ENCODE results near the gene ZEB1. TPM values are rescaled to one million over a fixed set of nuclear protein-coding genes. Genes with fewer than 3 reads are reported as not detected.

The ZEB1 gene
- total RNA-seq, 2 experiments from 2014 or later: 24.8 to 29.1 TPM

- DNase-seq: no peak
- H3K27me3 Mint-ChIP-seq (ENCODE audit: low read depth): no peaks in the 10 kb centered on the region
- CTCF ChIA-PET: no interaction called here
- intact Hi-C loops (cut with micrococcal nuclease): no loop called here
- H3K9me3 Mint-ChIP-seq: peaks cover 7% of the 10 kb centered on the region
- peaks cover 1% of the 10 kb centered on the region for H3K4me1 Mint-ChIP-seq (ENCODE audit: low read depth)
- H3K27ac Mint-ChIP-seq: no peak overlapping the region
- H3K36me3 Mint-ChIP-seq (ENCODE audit: low read depth): peaks cover 13% of the 10 kb centered on the region
- H3K4me3 Mint-ChIP-seq: no peak overlapping the region
These were observed 164.5 kb downstream of the ZEB1 start for GRCh38 chr10:31483546-31483945.

GRCh38 chr10:31484431-31485135 is 165.6 kb downstream of the ZEB1 start:
- peaks cover 10% of the 10 kb centered on the region for H3K9me3 Mint-ChIP-seq
- no peaks in the 10 kb centered on the region for H3K4me1 Mint-ChIP-seq (ENCODE audit: low read depth)
- no peak overlapping the region for H3K27ac Mint-ChIP-seq
- intact Hi-C loops (cut with micrococcal nuclease): no loop called here
- peaks cover 14% of the 10 kb centered on the region for H3K36me3 Mint-ChIP-seq (ENCODE audit: low read depth)
- DNase-seq: no peak
- H3K27me3 Mint-ChIP-seq (ENCODE audit: low read depth): no peaks in the 10 kb centered on the region
- no peak overlapping the region for H3K4me3 Mint-ChIP-seq
- CTCF ChIA-PET: no interaction called here

- no peak overlapping the region for H3K4me3 Mint-ChIP-seq
- no peaks in the 10 kb centered on the region for H3K4me1 Mint-ChIP-seq (ENCODE audit: low read depth)
- intact Hi-C loops (cut with micrococcal nuclease): loop anchor here (1.0 kb wide), 4 partner anchors 171 to 707 kb away; partner anchors contain the start of gene ZNF438
- peaks cover 6% of the 10 kb centered on the region for H3K9me3 Mint-ChIP-seq
- no peak overlapping the region for H3K27ac Mint-ChIP-seq
- no peaks in the 10 kb centered on the region for H3K27me3 Mint-ChIP-seq (ENCODE audit: low read depth)
- peaks cover 10% of the 10 kb centered on the region for H3K36me3 Mint-ChIP-seq (ENCODE audit: low read depth)
- peak; percentile 27 for DNase-seq
- CTCF ChIA-PET: interaction anchor here (0.6 to 1.9 kb wide), 9 partner anchors 26 to 708 kb away, joined by 3 to 11 read pairs (median 4); no protein-coding TSS in a partner anchor
These were observed 172.0 kb downstream of the ZEB1 start for GRCh38 chr10:31490858-31491504.

DNA sequence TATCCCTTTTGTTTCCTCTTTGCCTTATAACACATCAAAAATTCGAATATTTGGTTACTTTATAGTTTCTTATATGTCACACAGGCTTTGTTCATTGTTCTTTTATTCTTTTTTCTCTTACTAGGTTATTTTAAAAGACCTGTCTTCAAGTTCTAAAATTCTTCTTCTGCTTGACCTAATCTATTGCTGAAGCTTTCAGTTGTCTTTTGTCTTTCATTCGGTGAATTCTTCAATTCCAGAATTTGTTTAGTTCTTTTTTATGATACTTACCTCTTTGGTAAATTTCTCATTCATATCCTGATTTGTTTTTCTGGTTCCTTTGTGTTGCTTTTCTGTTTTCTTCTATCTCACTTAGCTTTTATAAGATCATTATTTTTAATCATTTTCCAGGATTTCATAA is 188.4 kb downstream of the ZEB1 start:
- CTCF ChIA-PET: no interaction called here
- DNase-seq: no peak
- peaks cover 8% of the 10 kb centered on the region for H3K4me1 Mint-ChIP-seq (ENCODE audit: low read depth)
- no peak overlapping the region for H3K4me3 Mint-ChIP-seq
- H3K27me3 Mint-ChIP-seq (ENCODE audit: low read depth): no peaks in the 10 kb centered on the region
- H3K27ac Mint-ChIP-seq: no peak overlapping the region
- peaks cover 40% of the 10 kb centered on the region for H3K9me3 Mint-ChIP-seq
- peaks cover 61% of the 10 kb centered on the region for H3K36me3 Mint-ChIP-seq (ENCODE audit: low read depth)
- intact Hi-C loops (cut with micrococcal nuclease): no loop called here

GRCh38 chr10:31508234-31508633 is 189.2 kb downstream of the ZEB1 start:
- peaks cover 59% of the 10 kb centered on the region for H3K36me3 Mint-ChIP-seq (ENCODE audit: low read depth)
- CTCF ChIA-PET: no interaction called here

GRCh38 chr10:31508882-31509281 is 189.9 kb downstream of the ZEB1 start:
- intact Hi-C loops (cut with micrococcal nuclease): no loop called here
- peak overlapping the region; percentile 48 for H3K27ac Mint-ChIP-seq
- CTCF ChIA-PET: no interaction called here

More at GRCh38 chr10:31508234-31508633, 189.2 kb downstream of the ZEB1 start:
- no peak overlapping the region for H3K27ac Mint-ChIP-seq
- H3K4me3 Mint-ChIP-seq: no peak overlapping the region
- DNase-seq: no peak
- H3K4me1 Mint-ChIP-seq (ENCODE audit: low read depth): peaks cover 8% of the 10 kb centered on the region
- peaks cover 39% of the 10 kb centered on the region for H3K9me3 Mint-ChIP-seq
- intact Hi-C loops (cut with micrococcal nuclease): no loop called here
- no peaks in the 10 kb centered on the region for H3K27me3 Mint-ChIP-seq (ENCODE audit: low read depth)

DNA sequence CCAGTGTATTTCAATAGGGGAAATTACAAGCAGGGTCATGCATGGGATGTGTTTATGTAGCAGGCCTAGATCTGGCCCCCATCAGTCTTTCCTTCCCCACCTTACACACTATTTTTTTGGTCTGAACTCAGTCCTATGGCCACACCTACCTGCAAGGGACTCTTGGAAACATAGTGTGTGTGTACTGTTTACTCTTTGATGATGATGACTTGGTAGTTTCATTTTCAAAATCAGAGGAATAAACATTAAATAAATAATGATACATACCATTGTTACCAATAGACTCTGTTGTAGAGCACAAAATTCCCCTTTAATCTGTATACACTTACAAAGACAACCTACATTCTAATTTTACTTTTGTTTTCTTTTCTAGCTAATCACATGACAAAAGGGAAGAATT is 191.0 kb downstream of the ZEB1 start:
- Mint-ChIP-seq H3K27me3 (ENCODE audit: low read depth) (no peaks in the 10 kb centered on the region), H3K27ac (no peak overlapping the region), H3K4me1 (ENCODE audit: low read depth) (peaks cover 11% of the 10 kb centered on the region), H3K36me3 (ENCODE audit: low read depth) (peaks cover 47% of the 10 kb centered on the region), H3K4me3 (no peak overlapping the region), H3K9me3 (peaks cover 27% of the 10 kb centered on the region)
- no peak for DNase-seq
- intact Hi-C loops (cut with micrococcal nuclease): no loop called here
- CTCF ChIA-PET: no interaction called here

More at GRCh38 chr10:31508882-31509281, 189.9 kb downstream of the ZEB1 start:
- Mint-ChIP-seq H3K9me3 (peaks cover 38% of the 10 kb centered on the region), H3K36me3 (ENCODE audit: low read depth) (peaks cover 52% of the 10 kb centered on the region), H3K4me3 (no peak overlapping the region), H3K4me1 (ENCODE audit: low read depth) (peaks cover 8% of the 10 kb centered on the region), H3K27me3 (ENCODE audit: low read depth) (no peaks in the 10 kb centered on the region)
- DNase-seq: no peak

- Mint-ChIP-seq H3K27ac (no peak overlapping the region), H3K4me3 (no peak overlapping the region), H3K4me1 (ENCODE audit: low read depth) (peaks cover 21% of the 10 kb centered on the region), H3K27me3 (ENCODE audit: low read depth) (no peaks in the 10 kb centered on the region), H3K9me3 (no peaks in the 10 kb centered on the region), H3K36me3 (ENCODE audit: low read depth) (peaks cover 14% of the 10 kb centered on the region)
- DNase-seq: no peak
- CTCF ChIA-PET: interaction anchor here (0.5 to 0.7 kb wide), 2 partner anchors 312 to 348 kb away, joined by 3 to 4 read pairs; no protein-coding TSS in a partner anchor
- intact Hi-C loops (cut with micrococcal nuclease): no loop called here
These were observed 196.1 kb downstream of the ZEB1 start for GRCh38 chr10:31515116-31515515.

DNA sequence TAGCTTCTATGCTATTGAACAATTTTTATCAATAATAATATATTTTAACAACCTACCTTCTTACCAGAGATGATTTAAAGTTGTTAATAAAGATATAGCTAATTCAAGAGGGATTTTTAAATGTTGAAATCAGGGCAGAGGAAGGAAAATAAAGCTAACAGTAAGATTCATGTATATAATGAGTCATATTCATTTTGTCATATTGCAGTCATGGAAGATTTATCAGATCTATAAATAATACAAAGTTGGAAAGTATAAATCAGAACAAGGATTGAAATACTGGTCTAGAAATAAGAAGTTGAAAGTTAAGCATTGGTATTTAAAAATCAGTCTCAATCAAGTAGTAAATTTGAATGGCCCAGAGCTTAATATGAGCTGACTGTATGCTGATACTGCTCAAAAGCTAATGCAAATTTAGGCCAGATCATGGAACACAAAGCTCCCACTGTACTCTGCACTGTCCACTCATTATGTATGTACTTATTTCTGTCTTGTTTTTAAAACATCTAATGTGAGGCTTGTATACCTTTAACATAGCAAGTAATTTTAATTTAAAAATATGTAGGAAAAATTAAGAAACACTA is 196.9 kb downstream of the ZEB1 start:
- H3K36me3 Mint-ChIP-seq (ENCODE audit: low read depth): peaks cover 17% of the 10 kb centered on the region
- no peak for DNase-seq
- peaks cover 17% of the 10 kb centered on the region for H3K4me1 Mint-ChIP-seq (ENCODE audit: low read depth)
- no peaks in the 10 kb centered on the region for H3K27me3 Mint-ChIP-seq (ENCODE audit: low read depth)
- intact Hi-C loops (cut with micrococcal nuclease): no loop called here
- CTCF ChIA-PET: interaction anchor here (0.7 to 1.2 kb wide), 3 partner anchors 25 to 313 kb away, joined by 3 to 4 read pairs (median 3); no protein-coding TSS in a partner anchor
- no peaks in the 10 kb centered on the region for H3K9me3 Mint-ChIP-seq
- H3K4me3 Mint-ChIP-seq: no peak overlapping the region
- H3K27ac Mint-ChIP-seq: no peak overlapping the region

DNA sequence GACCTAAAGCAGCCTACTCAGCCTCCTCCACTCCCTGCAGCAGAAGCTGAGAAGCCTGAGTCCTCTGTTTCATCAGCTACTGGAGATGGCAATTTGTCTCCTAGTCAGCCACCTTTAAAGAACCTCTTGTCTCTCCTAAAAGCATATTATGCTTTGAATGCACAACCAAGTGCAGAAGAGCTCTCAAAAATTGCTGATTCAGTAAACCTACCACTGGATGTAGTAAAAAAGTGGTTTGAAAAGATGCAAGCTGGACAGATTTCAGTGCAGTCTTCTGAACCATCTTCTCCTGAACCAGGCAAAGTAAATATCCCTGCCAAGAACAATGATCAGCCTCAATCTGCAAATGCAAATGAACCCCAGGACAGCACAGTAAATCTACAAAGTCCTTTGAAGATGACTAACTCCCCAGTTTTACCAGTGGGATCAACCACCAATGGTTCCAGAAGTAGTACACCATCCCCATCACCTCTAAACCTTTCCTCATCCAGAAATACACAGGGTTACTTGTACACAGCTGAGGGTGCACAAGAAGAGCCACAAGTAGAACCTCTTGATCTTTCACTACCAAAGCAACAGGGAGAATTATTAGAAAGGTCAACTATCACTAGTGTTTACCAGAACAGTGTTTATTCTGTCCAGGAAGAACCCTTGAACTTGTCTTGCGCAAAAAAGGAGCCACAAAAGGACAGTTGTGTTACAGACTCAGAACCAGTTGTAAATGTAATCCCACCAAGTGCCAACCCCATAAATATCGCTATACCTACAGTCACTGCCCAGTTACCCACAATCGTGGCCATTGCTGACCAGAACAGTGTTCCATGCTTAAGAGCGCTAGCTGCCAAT is 202.2 kb downstream of the ZEB1 start:
- no peak overlapping the region for H3K27ac Mint-ChIP-seq
- intact Hi-C loops (cut with micrococcal nuclease): no loop called here
- no peaks in the 10 kb centered on the region for H3K9me3 Mint-ChIP-seq
- CTCF ChIA-PET: interaction anchor here (0.6 kb wide), 1 partner anchor 133 kb away, joined by 3 read pairs; no protein-coding TSS in a partner anchor
- no peaks in the 10 kb centered on the region for H3K27me3 Mint-ChIP-seq (ENCODE audit: low read depth)
- peaks cover 8% of the 10 kb centered on the region for H3K4me1 Mint-ChIP-seq (ENCODE audit: low read depth)
- no peak for DNase-seq
- H3K36me3 Mint-ChIP-seq (ENCODE audit: low read depth): peaks cover 36% of the 10 kb centered on the region
- H3K4me3 Mint-ChIP-seq: no peak overlapping the region

- no peaks in the 10 kb centered on the region for H3K9me3 Mint-ChIP-seq
- intact Hi-C loops (cut with micrococcal nuclease): no loop called here
- H3K27me3 Mint-ChIP-seq (ENCODE audit: low read depth): no peaks in the 10 kb centered on the region
- no peak overlapping the region for H3K4me3 Mint-ChIP-seq
- peaks cover 8% of the 10 kb centered on the region for H3K4me1 Mint-ChIP-seq (ENCODE audit: low read depth)
- peaks cover 43% of the 10 kb centered on the region for H3K36me3 Mint-ChIP-seq (ENCODE audit: low read depth)
- CTCF ChIA-PET: no interaction called here
- DNase-seq: no peak
- H3K27ac Mint-ChIP-seq: no peak overlapping the region
These were observed 203.8 kb downstream of the ZEB1 start for GRCh38 chr10:31522820-31523219.

GRCh38 chr10:31524460-31524859 is 205.4 kb downstream of the ZEB1 start:
- Mint-ChIP-seq H3K27ac (no peak overlapping the region), H3K36me3 (ENCODE audit: low read depth) (peaks cover 43% of the 10 kb centered on the region), H3K4me1 (ENCODE audit: low read depth) (peaks cover 8% of the 10 kb centered on the region), H3K9me3 (no peaks in the 10 kb centered on the region), H3K27me3 (ENCODE audit: low read depth) (no peaks in the 10 kb centered on the region), H3K4me3 (no peak overlapping the region)
- CTCF ChIA-PET: interaction anchor here (0.7 to 1.2 kb wide), 2 partner anchors 10 to 1127 kb away, joined by 3 to 7 read pairs; no protein-coding TSS in a partner anchor
- DNase-seq: no peak
- intact Hi-C loops (cut with micrococcal nuclease): no loop called here
